ENCODE results near the gene FBXO27.
"Not testable (repeated sequence)": the region's sequence is repeated elsewhere in the genome, so short reads cannot be mapped to it uniquely, and the experiment has no call there.

DNA sequence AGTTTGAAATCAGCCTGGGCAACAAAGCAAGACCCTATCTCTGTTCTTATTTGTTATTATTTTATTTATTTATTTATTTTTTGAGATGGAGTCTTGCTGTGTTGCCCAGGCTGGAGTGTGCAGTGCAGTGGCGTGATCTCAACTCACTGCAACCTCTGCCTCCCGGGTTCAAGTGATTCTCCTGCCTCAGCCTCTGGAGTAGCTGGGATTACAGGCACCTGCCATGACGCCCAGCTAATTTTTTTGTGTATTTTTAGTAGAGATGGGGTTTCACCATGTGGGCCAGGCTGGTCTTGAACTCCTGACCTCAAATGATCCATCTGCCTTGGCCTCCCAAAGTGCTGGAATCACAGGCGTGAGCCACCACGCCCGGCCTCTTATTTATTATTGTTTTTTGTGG lies 44.6 kb downstream of the FBXO27 start:
- TF ChIP-seq, protein P1, sequence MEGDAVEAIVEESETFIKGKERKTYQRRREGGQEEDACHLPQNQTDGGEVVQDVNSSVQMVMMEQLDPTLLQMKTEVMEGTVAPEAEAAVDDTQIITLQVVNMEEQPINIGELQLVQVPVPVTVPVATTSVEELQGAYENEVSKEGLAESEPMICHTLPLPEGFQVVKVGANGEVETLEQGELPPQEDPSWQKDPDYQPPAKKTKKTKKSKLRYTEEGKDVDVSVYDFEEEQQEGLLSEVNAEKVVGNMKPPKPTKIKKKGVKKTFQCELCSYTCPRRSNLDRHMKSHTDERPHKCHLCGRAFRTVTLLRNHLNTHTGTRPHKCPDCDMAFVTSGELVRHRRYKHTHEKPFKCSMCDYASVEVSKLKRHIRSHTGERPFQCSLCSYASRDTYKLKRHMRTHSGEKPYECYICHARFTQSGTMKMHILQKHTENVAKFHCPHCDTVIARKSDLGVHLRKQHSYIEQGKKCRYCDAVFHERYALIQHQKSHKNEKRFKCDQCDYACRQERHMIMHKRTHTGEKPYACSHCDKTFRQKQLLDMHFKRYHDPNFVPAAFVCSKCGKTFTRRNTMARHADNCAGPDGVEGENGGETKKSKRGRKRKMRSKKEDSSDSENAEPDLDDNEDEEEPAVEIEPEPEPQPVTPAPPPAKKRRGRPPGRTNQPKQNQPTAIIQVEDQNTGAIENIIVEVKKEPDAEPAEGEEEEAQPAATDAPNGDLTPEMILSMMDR (IDR thresholded peaks at IDR 0.05; ENCODE audit: borderline replicate concordance, extremely low read depth, low read length, poor library complexity, severe bottlenecking), result not testable (repeated sequence)
- not testable (repeated sequence) for TF ChIP-seq EZH2 (IDR thresholded peaks at IDR 0.05; ENCODE audit: borderline replicate concordance, low read depth, low read length, severe bottlenecking)
